ENCODE measurements around the gene NOXO1. TPM values are rescaled to one million over a fixed set of nuclear protein-coding genes. Genes with fewer than 3 reads are reported as not detected.

NOXO1 gene
- polyA plus RNA-seq, 1 experiment, result not detected

DNA sequence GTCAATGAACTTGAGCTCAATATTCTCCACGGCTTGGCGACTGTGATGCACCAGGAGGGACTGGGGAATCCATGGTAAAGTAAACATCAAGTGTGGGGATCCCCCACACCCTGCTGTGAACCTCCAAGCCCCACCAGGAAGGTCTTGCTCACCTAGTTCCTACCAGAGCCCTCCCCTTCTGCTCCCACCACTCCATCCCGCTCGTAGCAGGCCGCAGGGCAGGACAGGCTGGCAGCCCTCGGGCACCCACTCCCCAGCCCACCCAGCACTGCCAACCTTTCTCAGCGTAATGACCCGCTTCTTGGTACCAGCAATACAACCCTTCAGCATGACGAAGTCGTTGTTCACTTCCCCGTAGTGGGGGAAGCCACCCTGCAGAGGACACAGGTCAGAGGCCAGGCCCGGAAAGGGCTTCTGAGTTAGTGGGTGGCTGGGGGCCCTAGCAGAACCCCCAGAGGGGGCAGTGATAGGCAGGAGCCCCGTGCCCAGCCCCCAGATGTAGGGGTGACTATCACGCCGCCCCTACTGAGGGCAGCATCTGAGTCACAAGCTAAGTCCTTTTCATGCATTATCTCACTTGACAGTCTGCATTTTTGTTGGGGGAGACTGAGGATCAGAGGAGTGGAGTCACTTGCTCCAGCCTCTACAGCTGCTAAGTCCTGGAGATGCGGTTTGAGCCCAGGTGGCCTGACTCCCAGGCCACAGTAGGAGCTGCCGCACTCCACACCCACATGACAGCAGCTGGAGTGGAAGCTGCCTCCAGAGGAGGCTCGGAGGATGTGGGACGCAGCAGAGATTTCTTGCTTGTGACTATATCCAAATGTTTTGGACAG, 35.5 kb downstream of the NOXO1 start:
- H3K9me3 ChIP-seq (ENCODE audit: control insufficient read depth, insufficient read depth, low read length), result no peaks in the 10 kb centered on the region; the same call in 1 of the 2 replicates
- POLR2A ChIA-PET, result interaction anchor here (1.6 kb wide), 1 partner anchor 19 kb away, joined by 5 read pairs; the partner anchor contains the start of gene RPS2
- CTCF ChIA-PET, result no interaction called here
- no peak for DNase-seq (ENCODE audit: low read depth, low spot score)
- no peaks in the 10 kb centered on the region for H3K27me3 ChIP-seq (ENCODE audit: control insufficient read depth, insufficient read depth, low read length)
- H3K4me3 ChIP-seq (ENCODE audit: low read depth, low read length), result no peak overlapping the region
- TF ChIP-seq, protein P1, sequence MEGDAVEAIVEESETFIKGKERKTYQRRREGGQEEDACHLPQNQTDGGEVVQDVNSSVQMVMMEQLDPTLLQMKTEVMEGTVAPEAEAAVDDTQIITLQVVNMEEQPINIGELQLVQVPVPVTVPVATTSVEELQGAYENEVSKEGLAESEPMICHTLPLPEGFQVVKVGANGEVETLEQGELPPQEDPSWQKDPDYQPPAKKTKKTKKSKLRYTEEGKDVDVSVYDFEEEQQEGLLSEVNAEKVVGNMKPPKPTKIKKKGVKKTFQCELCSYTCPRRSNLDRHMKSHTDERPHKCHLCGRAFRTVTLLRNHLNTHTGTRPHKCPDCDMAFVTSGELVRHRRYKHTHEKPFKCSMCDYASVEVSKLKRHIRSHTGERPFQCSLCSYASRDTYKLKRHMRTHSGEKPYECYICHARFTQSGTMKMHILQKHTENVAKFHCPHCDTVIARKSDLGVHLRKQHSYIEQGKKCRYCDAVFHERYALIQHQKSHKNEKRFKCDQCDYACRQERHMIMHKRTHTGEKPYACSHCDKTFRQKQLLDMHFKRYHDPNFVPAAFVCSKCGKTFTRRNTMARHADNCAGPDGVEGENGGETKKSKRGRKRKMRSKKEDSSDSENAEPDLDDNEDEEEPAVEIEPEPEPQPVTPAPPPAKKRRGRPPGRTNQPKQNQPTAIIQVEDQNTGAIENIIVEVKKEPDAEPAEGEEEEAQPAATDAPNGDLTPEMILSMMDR (IDR thresholded peaks at IDR 0.05; ENCODE audit: low read depth, low read length), result no peak
- no peak overlapping the region for H3K27ac ChIP-seq (ENCODE audit: low read depth, low read length)

DNA sequence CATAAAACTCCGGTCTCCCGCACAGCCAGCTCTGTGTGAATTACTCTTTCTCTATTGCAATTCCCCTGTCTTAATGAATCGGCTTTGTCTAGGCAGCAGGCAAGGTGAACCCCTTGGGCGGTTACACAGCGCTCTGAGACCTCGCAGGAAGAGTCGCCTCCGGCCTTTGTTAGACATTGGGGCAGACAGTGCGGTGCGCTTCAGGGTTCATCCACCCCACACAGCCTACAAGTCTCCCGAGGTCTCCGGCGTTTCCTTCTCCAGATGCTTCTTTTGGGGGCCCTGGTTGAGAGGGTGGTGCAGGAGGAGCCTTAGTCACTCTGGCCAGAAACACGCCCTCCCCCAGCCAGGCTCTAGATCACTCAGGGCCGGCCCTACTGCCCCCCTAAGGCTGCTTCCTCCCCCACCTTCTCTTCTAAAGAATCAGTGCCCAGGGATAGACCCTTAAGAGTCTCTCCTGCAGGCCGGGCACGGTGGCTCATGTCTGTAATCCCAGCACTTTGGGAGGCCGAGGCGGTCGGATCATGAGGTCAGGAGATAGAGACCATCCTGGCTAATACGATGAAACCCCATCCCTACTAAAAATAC, 36.6 kb downstream of the NOXO1 start:
- ChIA-PET POLR2A (interaction anchor here (1.6 to 1.9 kb wide), 2 partner anchors 13 to 20 kb away, joined by 5 to 6 read pairs; partner anchors contain the start of gene RPS2), CTCF (no interaction called here)
- Histone ChIP-seq H3K27me3 (ENCODE audit: control insufficient read depth, insufficient read depth, low read length) (no peaks in the 10 kb centered on the region), H3K27ac (ENCODE audit: low read depth, low read length) (no peak overlapping the region), H3K9me3 (ENCODE audit: control insufficient read depth, insufficient read depth, low read length) (no peaks in the 10 kb centered on the region; the same call in 1 of the 2 replicates), H3K4me3 (ENCODE audit: low read depth, low read length) (no peak overlapping the region)
- TF ChIP-seq, protein P1 (IDR thresholded peaks at IDR 0.05; ENCODE audit: low read depth, low read length), result no peak
- no peak for DNase-seq (ENCODE audit: low read depth, low spot score)

DNA sequence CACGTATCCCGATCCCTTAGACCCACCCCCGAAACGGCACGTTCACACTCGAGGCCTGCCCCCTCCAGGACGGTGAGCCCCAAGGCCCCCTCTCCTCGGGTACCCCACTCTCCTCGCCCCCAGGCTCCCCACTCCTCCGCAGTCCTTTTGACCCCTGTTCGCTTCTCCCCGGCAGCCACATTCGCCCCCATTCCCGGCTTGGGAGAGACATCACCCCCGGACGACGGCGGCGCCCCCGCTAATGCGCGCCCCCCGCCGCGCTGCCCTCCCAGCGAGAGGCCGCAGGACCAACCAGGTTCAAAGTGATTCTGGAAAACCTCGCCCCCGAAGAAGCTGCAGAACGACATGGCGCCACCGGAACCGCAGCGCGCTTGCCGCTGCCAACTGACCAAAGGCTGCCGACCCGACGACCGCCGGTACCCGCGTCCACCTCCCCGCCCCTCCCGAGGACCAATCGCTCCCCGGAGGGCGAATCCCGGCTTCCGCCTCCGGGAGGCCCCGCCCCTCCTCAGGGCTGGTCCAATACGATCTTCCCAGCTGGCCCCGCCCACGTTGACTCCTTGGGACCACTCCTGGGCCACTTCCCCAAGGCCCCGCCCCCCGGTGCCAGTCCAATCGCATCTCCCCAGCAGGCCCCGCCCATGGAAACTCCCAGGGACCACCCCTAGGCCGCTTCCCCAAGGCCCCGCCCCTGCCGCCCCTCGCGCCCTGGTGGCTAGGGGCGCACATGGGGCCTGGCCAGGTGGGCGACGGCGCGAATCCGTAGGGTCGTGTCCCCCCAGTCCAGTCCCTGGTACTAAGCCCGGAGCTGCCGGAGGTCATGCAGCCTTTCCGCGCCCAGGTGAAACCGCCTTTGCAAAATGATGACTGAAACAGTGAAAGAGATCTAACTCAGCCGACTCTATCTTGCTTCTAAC, 38.2 kb downstream of the NOXO1 start, which contains the start of gene MSRB1:
Gene MSRB1 (minus strand): TSS at position 390 of the 917 bp plus-strand sequence. CDS start 43 bp downstream, at position 347.
- POLR2A ChIA-PET, result interaction anchor here (0.6 to 1.9 kb wide), 7 partner anchors 9 to 274 kb away, joined by 3 to 15 read pairs (median 5); partner anchors contain the start of gene RPS2
- CTCF ChIA-PET, result interaction anchor here (1.2 kb wide), 1 partner anchor 80 kb away, joined by 3 read pairs; no protein-coding TSS in a partner anchor
- Histone ChIP-seq H3K9me3 (ENCODE audit: control insufficient read depth, insufficient read depth, low read length) (no peaks in the 10 kb centered on the region; the same call in 1 of the 2 replicates), H3K27me3 (ENCODE audit: control insufficient read depth, insufficient read depth, low read length) (no peaks in the 10 kb centered on the region), H3K27ac (ENCODE audit: low read depth, low read length) (no peak within 1 kb of the TSS), H3K4me3 (ENCODE audit: low read depth, low read length) (peak within 1 kb of the TSS; percentile 88)
- TF ChIP-seq, protein P1 (IDR thresholded peaks at IDR 0.05; ENCODE audit: low read depth, low read length), result no peak
- peak; percentile 94 for DNase-seq (ENCODE audit: low read depth, low spot score)

DNA sequence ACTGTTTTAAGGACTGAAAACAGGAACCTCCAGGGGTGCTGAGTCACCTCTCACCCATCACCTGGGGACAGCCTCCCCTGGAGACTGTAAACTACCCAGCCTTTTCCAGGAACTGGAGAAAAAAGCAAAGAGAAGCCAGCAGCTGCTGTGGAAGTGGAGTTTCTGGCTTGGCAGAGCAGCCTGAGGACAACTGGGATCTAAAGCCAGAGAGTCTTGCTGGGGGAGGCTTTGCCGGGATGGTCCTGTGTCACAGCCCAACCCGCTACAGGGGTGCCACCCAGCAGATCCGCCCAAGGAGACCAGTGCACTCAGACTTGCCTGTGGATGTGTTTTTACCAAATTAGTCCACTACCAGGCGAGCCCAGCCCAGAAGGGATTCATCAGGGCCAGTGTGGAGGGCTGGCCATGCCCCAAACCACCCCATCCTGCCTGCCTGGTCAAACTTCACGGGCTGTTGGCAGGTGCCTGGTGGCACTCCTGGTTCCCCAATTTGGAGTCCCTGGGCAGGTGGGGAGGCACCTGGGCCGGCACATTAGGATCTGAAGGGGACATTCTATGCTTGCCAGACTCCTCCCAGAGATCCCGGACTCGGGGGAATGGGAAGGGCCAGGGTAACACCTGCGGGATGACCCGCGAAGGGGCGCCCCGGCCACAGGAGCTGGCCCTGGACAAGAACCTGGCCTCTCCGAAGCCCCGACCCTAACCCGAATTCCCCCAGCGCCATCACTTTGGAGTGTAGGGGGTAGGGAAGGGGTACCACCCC, 39.0 kb downstream of the NOXO1 start:
- POLR2A ChIA-PET, result interaction anchor here (0.7 to 1.9 kb wide), 3 partner anchors 22 to 263 kb away, joined by 5 to 15 read pairs (median 6); partner anchors contain the start of gene RPS2
- CTCF ChIA-PET, result interaction anchor here (0.5 to 1.4 kb wide), 3 partner anchors 13 to 200 kb away, joined by 3 to 6 read pairs (median 3); no protein-coding TSS in a partner anchor
- no peak overlapping the region for H3K27ac ChIP-seq (ENCODE audit: low read depth, low read length)

More for the DNA sequence above, 39.0 kb downstream of the NOXO1 start:
- Histone ChIP-seq H3K27me3 (ENCODE audit: control insufficient read depth, insufficient read depth, low read length) (no peaks in the 10 kb centered on the region), H3K9me3 (ENCODE audit: control insufficient read depth, insufficient read depth, low read length) (no peaks in the 10 kb centered on the region; the same call in 1 of the 2 replicates), H3K4me3 (ENCODE audit: low read depth, low read length) (peak overlapping the region; percentile 88)
- TF ChIP-seq, protein P1 (IDR thresholded peaks at IDR 0.05; ENCODE audit: low read depth, low read length), result no peak
- no peak for DNase-seq (ENCODE audit: low read depth, low spot score)

Measured in AG04450 (cell line).